Measurements from ENCODE around the gene SMAD5.

The SMAD5 gene

DNA sequence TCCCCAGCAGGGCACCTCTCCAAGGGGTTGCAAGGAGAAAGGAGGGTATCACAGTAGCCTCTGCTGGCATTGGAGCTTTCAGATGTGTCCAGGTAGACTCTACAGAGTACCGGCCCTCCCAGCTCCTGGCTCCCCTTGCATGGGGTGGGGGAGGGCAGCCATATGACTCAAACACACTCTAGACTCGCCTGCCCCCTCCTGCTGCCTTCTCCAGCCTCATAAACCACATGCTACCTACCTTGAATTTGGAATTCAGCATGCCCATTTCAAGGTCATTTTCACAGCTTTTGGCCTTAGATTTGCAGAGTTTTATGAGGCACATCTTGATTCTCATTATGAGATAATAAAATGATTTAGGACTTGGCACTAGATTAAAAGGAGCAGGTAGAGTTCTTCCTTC lies 93.2 kb downstream of the SMAD5 start:
- DNase-seq (ENCODE audit: low spot score): no peak

DNA sequence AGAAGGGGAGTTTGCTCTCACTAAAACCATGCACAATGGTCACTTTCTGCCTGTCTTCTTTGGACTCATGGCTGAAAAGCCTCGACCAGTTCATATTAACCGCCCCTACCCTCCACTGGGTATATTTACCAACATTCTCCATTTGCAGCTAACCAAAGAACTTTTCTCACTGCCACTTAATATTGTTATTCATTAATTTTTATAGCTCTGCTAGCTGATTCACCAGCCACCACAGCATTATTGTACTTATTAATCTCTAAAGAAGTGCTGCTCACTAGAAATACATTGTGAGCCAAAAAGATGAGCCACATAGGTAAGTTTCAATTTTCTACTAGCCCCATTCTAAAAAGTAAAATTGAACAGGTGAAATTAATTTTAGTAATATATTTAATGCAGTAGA lies 93.8 kb downstream of the SMAD5 start:
- DNase-seq (ENCODE audit: low spot score): no peak

DNA sequence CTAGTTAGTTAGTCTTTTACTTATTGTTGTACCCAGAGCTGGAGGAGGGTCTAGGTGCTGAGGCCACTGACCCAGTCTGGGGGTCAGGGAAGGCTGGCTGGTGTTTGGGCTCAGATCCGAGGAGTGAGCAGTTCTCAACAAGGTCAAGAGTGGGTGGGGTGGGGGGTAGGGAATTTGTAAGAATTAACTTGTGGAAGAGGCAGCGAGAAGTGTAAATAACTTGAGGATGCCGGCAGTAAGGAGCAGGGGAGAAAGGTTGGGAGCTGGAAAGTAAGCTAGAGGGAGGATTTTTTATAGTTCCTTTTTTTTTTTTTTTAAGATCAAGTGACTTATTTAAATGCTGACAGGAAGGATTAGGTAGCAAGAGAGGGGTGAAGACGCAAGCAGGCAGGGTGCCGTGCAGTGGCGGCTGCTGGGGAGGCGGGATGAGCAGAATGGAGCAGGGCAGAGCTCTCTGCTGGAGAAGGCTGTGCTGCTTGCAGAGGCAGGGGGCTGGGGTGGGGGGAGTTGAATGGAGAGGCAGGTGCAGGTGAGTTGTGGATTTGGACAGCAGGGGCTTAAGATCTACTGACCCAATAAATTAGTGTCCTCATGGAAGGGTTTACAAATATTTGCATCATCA lies 95.6 kb downstream of the SMAD5 start:
- no peak for DNase-seq (ENCODE audit: low spot score)

DNA sequence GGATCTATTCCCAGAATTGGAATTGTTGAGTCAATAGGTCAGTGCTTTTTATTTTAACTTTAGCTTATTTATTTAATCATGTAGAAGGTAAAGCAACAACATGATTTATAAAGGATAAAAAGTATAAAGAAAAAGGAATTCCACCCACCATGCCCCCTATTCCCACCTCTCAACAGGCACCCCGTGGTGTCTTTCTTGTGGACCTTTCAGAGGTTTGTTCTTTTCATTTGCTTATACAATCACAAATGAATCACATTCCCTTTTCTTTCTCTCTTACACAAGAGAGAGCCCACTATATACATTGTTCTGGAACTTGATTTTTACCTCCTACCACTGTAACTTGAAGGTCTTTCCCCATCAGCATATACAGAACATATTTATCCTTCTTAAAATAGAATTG lies 97.5 kb downstream of the SMAD5 start:
- DNase-seq (ENCODE audit: low spot score): no peak

DNA sequence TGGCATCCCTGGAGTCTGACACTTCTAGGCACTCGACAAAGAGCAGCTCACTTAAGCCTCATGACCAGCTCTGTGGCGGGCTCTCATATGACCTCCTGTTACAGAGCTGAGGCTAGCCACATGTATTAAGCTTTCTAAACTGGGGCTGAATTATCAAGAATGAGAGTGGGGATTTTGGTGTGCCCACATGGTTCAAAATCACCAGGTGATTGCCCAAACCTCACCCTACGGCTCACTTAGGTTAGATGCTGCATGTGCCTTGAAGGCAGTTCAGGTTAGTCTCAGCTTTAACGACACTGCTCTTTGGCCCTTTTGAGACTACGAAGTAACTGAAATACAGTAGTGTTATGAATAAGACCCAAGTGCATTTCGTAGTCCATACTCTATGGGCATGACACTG lies 99.7 kb downstream of the SMAD5 start:
- DNase-seq (ENCODE audit: low spot score): no peak
